ENCODE results near the gene PTPRM.

The PTPRM gene

GRCh38 chr18:7677424-7677823 lies 110.3 kb downstream of the PTPRM start:
- H3K9ac ChIP-seq (ENCODE audit: low read length) = no peak overlapping the region
- DNase-seq = no peak
- no peaks in the 10 kb centered on the region for H3K4me1 ChIP-seq (ENCODE audit: low read length)
- no peaks in the 10 kb centered on the region for H3K9me3 ChIP-seq (replicated peaks; ENCODE audit: insufficient read depth, low read length)
- no peaks in the 10 kb centered on the region for H3K9me2 ChIP-seq (replicated peaks; ENCODE audit: insufficient read depth, low read length)
- H3K4me2 ChIP-seq (ENCODE audit: low read depth, low read length) = no peak overlapping the region
- H3K27ac ChIP-seq (ENCODE audit: low read length) = no peak overlapping the region
- no peak overlapping the region for H3K4me3 ChIP-seq (ENCODE audit: low read length)
- no peaks in the 10 kb centered on the region for H3F3A ChIP-seq (ENCODE audit: insufficient read depth, low read length)
- H3K27me3 ChIP-seq (replicated peaks; ENCODE audit: insufficient read depth, low read length) = no peaks in the 10 kb centered on the region
- no peaks in the 10 kb centered on the region for H3K36me3 ChIP-seq (replicated peaks; ENCODE audit: insufficient read depth, low read length)
- TF ChIP-seq CTCF (IDR thresholded peaks at IDR 0.05; ENCODE audit: low read length) = no peak
- TF ChIP-seq EZH2 (optimal IDR thresholded peaks at IDR 0.05; ENCODE audit: low read depth, low read length) = no peak
- no peak for TF ChIP-seq EZH2phosphoT487 (IDR thresholded peaks at IDR 0.05; ENCODE audit: low read length)
- H3K79me2 ChIP-seq (ENCODE audit: low read length) = no peaks in the 10 kb centered on the region
- no peak overlapping the region for H2AFZ ChIP-seq (ENCODE audit: low read length)
- H4K20me1 ChIP-seq (ENCODE audit: insufficient read depth, low read length) = no peaks in the 10 kb centered on the region

- Histone ChIP-seq H3K27me3 (replicated peaks; ENCODE audit: insufficient read depth, low read length) (no peaks in the 10 kb centered on the region), H3F3A (ENCODE audit: insufficient read depth, low read length) (no peaks in the 10 kb centered on the region), H3K36me3 (replicated peaks; ENCODE audit: insufficient read depth, low read length) (no peaks in the 10 kb centered on the region), H3K4me2 (ENCODE audit: low read depth, low read length) (no peak overlapping the region), H3K27ac (ENCODE audit: low read length) (no peak overlapping the region), H3K9ac (ENCODE audit: low read length) (no peak overlapping the region), H2AFZ (ENCODE audit: low read length) (no peak overlapping the region), H3K9me3 (replicated peaks; ENCODE audit: insufficient read depth, low read length) (no peaks in the 10 kb centered on the region), H3K4me1 (ENCODE audit: low read length) (no peaks in the 10 kb centered on the region), H3K9me2 (replicated peaks; ENCODE audit: insufficient read depth, low read length) (no peaks in the 10 kb centered on the region), H4K20me1 (ENCODE audit: insufficient read depth, low read length) (no peaks in the 10 kb centered on the region), H3K4me3 (ENCODE audit: low read length) (no peak overlapping the region), H3K79me2 (ENCODE audit: low read length) (no peaks in the 10 kb centered on the region)
- no peak for DNase-seq
- TF ChIP-seq EZH2phosphoT487 (IDR thresholded peaks at IDR 0.05; ENCODE audit: low read length) = no peak
- no peak for TF ChIP-seq EZH2 (optimal IDR thresholded peaks at IDR 0.05; ENCODE audit: low read depth, low read length)
- no peak for TF ChIP-seq CTCF (IDR thresholded peaks at IDR 0.05; ENCODE audit: low read length)
Observed at GRCh38 chr18:7678389-7678788, 111.3 kb downstream of the PTPRM start.

GRCh38 chr18:7678801-7679200 lies 111.7 kb downstream of the PTPRM start:
- no peaks in the 10 kb centered on the region for H3K9me2 ChIP-seq (replicated peaks; ENCODE audit: insufficient read depth, low read length)
- no peak for DNase-seq
- no peak overlapping the region for H3K4me3 ChIP-seq (ENCODE audit: low read length)
- H3K79me2 ChIP-seq (ENCODE audit: low read length) = no peaks in the 10 kb centered on the region
- no peak overlapping the region for H3K4me2 ChIP-seq (ENCODE audit: low read depth, low read length)
- H3K9ac ChIP-seq (ENCODE audit: low read length) = no peak overlapping the region
- no peak overlapping the region for H3K27ac ChIP-seq (ENCODE audit: low read length)
- no peaks in the 10 kb centered on the region for H3F3A ChIP-seq (ENCODE audit: insufficient read depth, low read length)
- H3K4me1 ChIP-seq (ENCODE audit: low read length) = no peaks in the 10 kb centered on the region
- no peaks in the 10 kb centered on the region for H3K27me3 ChIP-seq (replicated peaks; ENCODE audit: insufficient read depth, low read length)
- no peak overlapping the region for H2AFZ ChIP-seq (ENCODE audit: low read length)
- TF ChIP-seq EZH2 (optimal IDR thresholded peaks at IDR 0.05; ENCODE audit: low read depth, low read length) = no peak
- H3K9me3 ChIP-seq (replicated peaks; ENCODE audit: insufficient read depth, low read length) = no peaks in the 10 kb centered on the region
- no peaks in the 10 kb centered on the region for H3K36me3 ChIP-seq (replicated peaks; ENCODE audit: insufficient read depth, low read length)
- no peaks in the 10 kb centered on the region for H4K20me1 ChIP-seq (ENCODE audit: insufficient read depth, low read length)

GRCh38 chr18:7681298-7681697 lies 114.2 kb downstream of the PTPRM start:
- Histone ChIP-seq H3K27me3 (replicated peaks; ENCODE audit: insufficient read depth, low read length) (no peaks in the 10 kb centered on the region), H3K27ac (ENCODE audit: low read length) (no peak overlapping the region), H3K36me3 (replicated peaks; ENCODE audit: insufficient read depth, low read length) (no peaks in the 10 kb centered on the region), H2AFZ (ENCODE audit: low read length) (no peak overlapping the region), H3K79me2 (ENCODE audit: low read length) (no peaks in the 10 kb centered on the region), H3F3A (ENCODE audit: insufficient read depth, low read length) (no peaks in the 10 kb centered on the region), H4K20me1 (ENCODE audit: insufficient read depth, low read length) (no peaks in the 10 kb centered on the region), H3K4me1 (ENCODE audit: low read length) (no peaks in the 10 kb centered on the region), H3K4me3 (ENCODE audit: low read length) (no peak overlapping the region), H3K9me2 (replicated peaks; ENCODE audit: insufficient read depth, low read length) (no peaks in the 10 kb centered on the region), H3K9ac (ENCODE audit: low read length) (no peak overlapping the region), H3K4me2 (ENCODE audit: low read depth, low read length) (no peak overlapping the region), H3K9me3 (replicated peaks; ENCODE audit: insufficient read depth, low read length) (no peaks in the 10 kb centered on the region)
- DNase-seq = no peak
- no peak for TF ChIP-seq EZH2 (optimal IDR thresholded peaks at IDR 0.05; ENCODE audit: low read depth, low read length)
- TF ChIP-seq CTCF (IDR thresholded peaks at IDR 0.05; ENCODE audit: low read length) = no peak
- TF ChIP-seq EZH2phosphoT487 (IDR thresholded peaks at IDR 0.05; ENCODE audit: low read length) = no peak
